Activated B cell treated with CpG ODN at 0.5 μM for 24 hours (primary cell): ENCODE results near the gene SIX2. TPM values are rescaled to one million over a fixed set of nuclear protein-coding genes. Genes with fewer than 3 reads are reported as not detected.

Source experiments
- ATAC-seq: fragments of 200-7000 bp; cut with Tn5 transposase; one replicate; pipeline ENCODE4 v1.10.0; 2021; ENCODE audit warnings: low read depth, mild to moderate bottlenecking, moderate library complexity
- CTCF ChIA-PET: fragments of 350-600 bp; sonication (Branson Sonifier 250); formaldehyde crosslinking; loops from one replicate; lab custom pipeline; 2021; ENCODE audit warnings: antibody characterized with exemption; lab: Charles Lee
- POLR2A ChIA-PET: fragments of 350-600 bp; sonication (Branson Sonifier 250); formaldehyde crosslinking; loops from one replicate; lab custom pipeline; 2021; ENCODE audit warnings: antibody characterized with exemption; lab: Charles Lee
- DNase-seq: peaks from one replicate; pipeline ENCODE4 v3.0.0; 2022
- H3K27ac Mint-ChIP-seq: one replicate; pipeline ENCODE4 v1.8.0; 2020; ENCODE audit warnings: mixed read lengths
- H3K27me3 Mint-ChIP-seq: one replicate; pipeline ENCODE4 v1.8.0; 2021; ENCODE audit warnings: mixed read lengths
- H3K36me3 Mint-ChIP-seq: one replicate; pipeline ENCODE4 v1.8.0; 2021; ENCODE audit warnings: low read depth, mixed read lengths
- H3K4me1 Mint-ChIP-seq: one replicate; pipeline ENCODE4 v1.8.0; 2021; ENCODE audit warnings: mixed read lengths
- H3K4me3 Mint-ChIP-seq: one replicate; pipeline ENCODE4 v1.8.0; 2020; ENCODE audit warnings: mild to moderate bottlenecking, mixed read lengths
- H3K9me3 Mint-ChIP-seq: one replicate; pipeline ENCODE4 v1.8.0; 2020; ENCODE audit warnings: mixed read lengths
- CTCF ChIP-seq: fragments of 200-600 bp; IDR thresholded peaks from one replicate; pipeline ENCODE4 v1.8.0; 2022; ENCODE audit warnings: antibody characterized with exemption, mild to moderate bottlenecking
- intact Hi-C: fragments of 100-400 bp; cut with micrococcal nuclease; formaldehyde crosslinking; loops from one replicate; pipeline ENCODE4 v1.15.1; 2024
- total RNA-seq: library from RNA; stranded (reverse); gene quantifications from 2 replicates; pipeline ENCODE4 v1.2.3, GENCODE V29; 2022

SIX2 gene
- total RNA-seq: not detected in 2 replicates

- Mint-ChIP-seq H3K27ac (no peak within 1 kb of the TSS), H3K4me1 (peaks cover 57% of the 10 kb centered on the region), H3K27me3 (peaks cover 64% of the 10 kb centered on the region), H3K4me3 (peak within 1 kb of the TSS; percentile 83), H3K9me3 (no peaks in the 10 kb centered on the region), H3K36me3 (no peaks in the 10 kb centered on the region)
- ChIA-PET POLR2A (no interaction called here), CTCF (no interaction called here)
- intact Hi-C loops: loop anchor here (5.0 to 10.0 kb wide), 2 partner anchors 67 to 165 kb away; partner anchors contain the start of gene SIX3
- TF ChIP-seq CTCF: no peak
- DNase-seq (no peak), ATAC-seq (peak; percentile 21)
Measured at GRCh38 chr2:45009303-45009927, at the start of gene SIX2. TSS of gene SIX2 (minus strand) at chr2:45009452. CDS start at chr2:45009110, 342 bp downstream.

- Mint-ChIP-seq H3K27ac (no peak overlapping the region), H3K36me3 (no peaks in the 10 kb centered on the region), H3K4me3 (no peak overlapping the region), H3K27me3 (peaks cover 5% of the 10 kb centered on the region), H3K9me3 (no peaks in the 10 kb centered on the region), H3K4me1 (no peaks in the 10 kb centered on the region)
- TF ChIP-seq CTCF: no peak
- CTCF ChIA-PET: no interaction called here
- ATAC-seq (no peak), DNase-seq (no peak)
- POLR2A ChIA-PET: no interaction called here
- intact Hi-C loops: no loop called here
Measured at GRCh38 chr2:45055162-45055605, 45.9 kb upstream of the SIX2 start.

- H3K36me3 Mint-ChIP-seq: no peaks in the 10 kb centered on the region
- ChIA-PET POLR2A (no interaction called here), CTCF (no interaction called here)
- H3K4me1 Mint-ChIP-seq: no peaks in the 10 kb centered on the region
- H3K27ac Mint-ChIP-seq: no peak overlapping the region
- TF ChIP-seq CTCF: no peak
- no peak overlapping the region for H3K4me3 Mint-ChIP-seq
- peaks cover 5% of the 10 kb centered on the region for H3K27me3 Mint-ChIP-seq
- no peaks in the 10 kb centered on the region for H3K9me3 Mint-ChIP-seq
- ATAC-seq (no peak), DNase-seq (no peak)
- intact Hi-C loops: no loop called here
Measured at GRCh38 chr2:45053966-45054365, 44.7 kb upstream of the SIX2 start.

GRCh38 chr2:45052388-45052928 lies 43.2 kb upstream of the SIX2 start:
- ATAC-seq: no peak
- intact Hi-C loops: no loop called here
- Mint-ChIP-seq H3K4me1 (no peaks in the 10 kb centered on the region), H3K27me3 (peaks cover 5% of the 10 kb centered on the region), H3K4me3 (no peak overlapping the region), H3K36me3 (no peaks in the 10 kb centered on the region), H3K27ac (no peak overlapping the region), H3K9me3 (no peaks in the 10 kb centered on the region)
- no peak for DNase-seq
- ChIA-PET CTCF (no interaction called here), POLR2A (no interaction called here)
- no peak for TF ChIP-seq CTCF

GRCh38 chr2:45049569-45050336 lies 40.5 kb upstream of the SIX2 start:
- POLR2A ChIA-PET: no interaction called here
- H3K36me3 Mint-ChIP-seq: no peaks in the 10 kb centered on the region
- H3K27me3 Mint-ChIP-seq: peaks cover 5% of the 10 kb centered on the region
- no peak for ATAC-seq
- no peak for DNase-seq
- CTCF ChIA-PET: no interaction called here
- no peak overlapping the region for H3K27ac Mint-ChIP-seq
- H3K9me3 Mint-ChIP-seq: no peaks in the 10 kb centered on the region
- H3K4me1 Mint-ChIP-seq: no peaks in the 10 kb centered on the region
- H3K4me3 Mint-ChIP-seq: no peak overlapping the region
- TF ChIP-seq CTCF: no peak
- intact Hi-C loops: no loop called here
